ENCODE data around the gene TXNRD2. TPM values are rescaled to one million over a fixed set of nuclear protein-coding genes. Genes with fewer than 3 reads are reported as not detected.

Gene TXNRD2
- total RNA-seq, 1 donor = 19.5 TPM

- peaks cover 26% of the 10 kb centered on the region for H4K20me1 ChIP-seq (ENCODE audit: insufficient read depth, low read length)
- no peaks in the 10 kb centered on the region for H3K9me3 ChIP-seq (ENCODE audit: low read depth, low read length)
- peak within 1 kb of the TSS; percentile 92 for H3K27ac ChIP-seq (ENCODE audit: low read depth, low read length)
- TF ChIP-seq CTCF (IDR thresholded peaks at IDR 0.05; ENCODE audit: extremely low read depth, low read depth, low read length) = no peak
- H3K4me2 ChIP-seq (ENCODE audit: insufficient read depth, low read length) = peak within 1 kb of the TSS; percentile 98
- peaks cover 25% of the 10 kb centered on the region for H3K36me3 ChIP-seq (ENCODE audit: insufficient read depth, low read length)
- H3K4me3 ChIP-seq (ENCODE audit: insufficient read depth, low read length) = peak within 1 kb of the TSS; percentile 99
- H3K4me1 ChIP-seq (ENCODE audit: insufficient read depth, low read length) = peaks cover 27% of the 10 kb centered on the region
- no peaks in the 10 kb centered on the region for H3K27me3 ChIP-seq (ENCODE audit: insufficient read depth, low read length)
- peak within 1 kb of the TSS; percentile 92 for H2AFZ ChIP-seq (ENCODE audit: low read length)
- peak; percentile 99 for DNase-seq (ENCODE audit: insufficient read length, low spot score, missing footprints)
- peaks cover 64% of the 10 kb centered on the region for H3K79me2 ChIP-seq (ENCODE audit: insufficient read depth, low read length)
Measured at GRCh38 chr22:19854778-19855503, 86.7 kb downstream of the TXNRD2 start, which contains the start of the genes GNB1L and RTL10. Gene GNB1L, minus strand, starts transcription at chr22:19854874. Its CDS starts 33,519 bp downstream, at chr22:19821355. Gene RTL10, minus strand, starts transcription at chr22:19854874. Its CDS starts 2,613 bp downstream, at chr22:19852261.

- Histone ChIP-seq H3K79me2 (ENCODE audit: insufficient read depth, low read length) (peaks cover 69% of the 10 kb centered on the region), H3K4me3 (ENCODE audit: insufficient read depth, low read length) (peak overlapping the region; percentile 99), H3K4me1 (ENCODE audit: insufficient read depth, low read length) (peaks cover 27% of the 10 kb centered on the region), H3K4me2 (ENCODE audit: insufficient read depth, low read length) (peak overlapping the region; percentile 98), H3K27me3 (ENCODE audit: insufficient read depth, low read length) (no peaks in the 10 kb centered on the region), H3K27ac (ENCODE audit: low read depth, low read length) (peak overlapping the region; percentile 70), H3K9me3 (ENCODE audit: low read depth, low read length) (no peaks in the 10 kb centered on the region), H4K20me1 (ENCODE audit: insufficient read depth, low read length) (peaks cover 26% of the 10 kb centered on the region), H3K36me3 (ENCODE audit: insufficient read depth, low read length) (peaks cover 29% of the 10 kb centered on the region), H2AFZ (ENCODE audit: low read length) (peak overlapping the region; percentile 86)
- TF ChIP-seq CTCF (IDR thresholded peaks at IDR 0.05; ENCODE audit: extremely low read depth, low read depth, low read length) = no peak
- peak; percentile 73 for DNase-seq (ENCODE audit: insufficient read length, low spot score, missing footprints)
Measured at GRCh38 chr22:19853879-19854777, 87.5 kb downstream of the TXNRD2 start.

- Histone ChIP-seq H3K27ac (ENCODE audit: low read depth, low read length) (peak overlapping the region; percentile 70), H3K4me3 (ENCODE audit: insufficient read depth, low read length) (peak overlapping the region; percentile 99)
Measured at GRCh38 chr22:19853058-19853878, 88.3 kb downstream of the TXNRD2 start.

More at GRCh38 chr22:19853058-19853878, 88.3 kb downstream of the TXNRD2 start:
- H3K4me1 ChIP-seq (ENCODE audit: insufficient read depth, low read length) = peaks cover 27% of the 10 kb centered on the region
- H3K27me3 ChIP-seq (ENCODE audit: insufficient read depth, low read length) = no peaks in the 10 kb centered on the region
- peak; percentile 48 for DNase-seq (ENCODE audit: insufficient read length, low spot score, missing footprints)
- peaks cover 31% of the 10 kb centered on the region for H4K20me1 ChIP-seq (ENCODE audit: insufficient read depth, low read length)
- no peak for TF ChIP-seq CTCF (IDR thresholded peaks at IDR 0.05; ENCODE audit: extremely low read depth, low read depth, low read length)
- peaks cover 29% of the 10 kb centered on the region for H3K36me3 ChIP-seq (ENCODE audit: insufficient read depth, low read length)
- no peak overlapping the region for H2AFZ ChIP-seq (ENCODE audit: low read length)
- H3K4me2 ChIP-seq (ENCODE audit: insufficient read depth, low read length) = peak overlapping the region; percentile 98
- H3K79me2 ChIP-seq (ENCODE audit: insufficient read depth, low read length) = peaks cover 73% of the 10 kb centered on the region
- H3K9me3 ChIP-seq (ENCODE audit: low read depth, low read length) = no peaks in the 10 kb centered on the region

All from osteoblast (primary cell).